WERI-Rb-1 (cell line): ENCODE measurements around the gene SPRED3.

ENCODE experiments used
- DNase-seq: peaks from one replicate; pipeline ENCODE4 v3.0.0-alpha.2; 2020
- H3K27ac ChIP-seq: fragments of 250-450 bp; sonication (Bioruptor Pico); 2 replicates; pipeline ENCODE4 v1.5.1; 2020; ENCODE audit warnings: mild to moderate bottlenecking, moderate library complexity
- H3K27me3 ChIP-seq: fragments of 250-450 bp; sonication (Bioruptor Pico); 2 replicates; pipeline ENCODE4 v1.5.1; 2021; ENCODE audit warnings: mild to moderate bottlenecking, low read depth, moderate library complexity; ENCODE audit not compliant: insufficient read depth, severe bottlenecking
- H3K36me3 ChIP-seq: fragments of 250-450 bp; sonication (Bioruptor Pico); 2 replicates; pipeline ENCODE4 v1.5.1; 2020; ENCODE audit warnings: mild to moderate bottlenecking, moderate library complexity
- H3K4me3 ChIP-seq: 2 replicates; pipeline ENCODE4 v1.5.1; 2011; ENCODE audit warnings: low read depth, mild to moderate bottlenecking, control low read depth, low read length
- H3K9me3 ChIP-seq: fragments of 250-450 bp; sonication (Bioruptor Pico); 2 replicates; pipeline ENCODE4 v1.5.1; 2021; ENCODE audit warnings: mild to moderate bottlenecking, moderate library complexity; ENCODE audit not compliant: severe bottlenecking
- CTCF ChIP-seq: IDR thresholded peaks from 2 replicates; pipeline ENCODE4 v1.5.1; 2011; ENCODE audit warnings: low read depth, mild to moderate bottlenecking, control low read depth, inconsistent platforms, low read length

The SPRED3 gene

DNA sequence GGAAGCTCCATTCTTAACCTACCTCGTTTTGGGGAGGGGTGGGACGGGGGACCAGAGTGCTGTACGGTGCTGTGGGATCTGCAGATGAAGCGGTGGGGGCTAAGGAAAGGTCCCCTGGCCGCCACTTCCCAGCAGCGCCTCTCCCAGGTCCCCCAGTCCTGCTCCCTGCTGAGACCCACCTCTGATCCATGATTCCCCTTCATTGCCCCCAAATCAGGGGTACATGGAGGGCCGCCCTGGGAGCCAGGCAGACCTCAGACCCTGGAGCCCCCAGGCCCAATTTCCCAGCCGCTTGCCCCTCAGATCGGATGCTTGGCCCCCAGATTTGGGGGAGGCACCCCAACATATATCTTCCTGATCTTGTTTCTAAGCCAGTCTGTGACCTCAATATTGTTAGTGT, 10.6 kb downstream of the SPRED3 start:
- DNase-seq: no peak
- H3K27me3 ChIP-seq: no peaks in the 10 kb centered on the region
- no peak for TF ChIP-seq CTCF
- no peaks in the 10 kb centered on the region for H3K36me3 ChIP-seq
- no peaks in the 10 kb centered on the region for H3K9me3 ChIP-seq
- H3K27ac ChIP-seq: no peak overlapping the region
- H3K4me3 ChIP-seq: no peak overlapping the region

- Histone ChIP-seq H3K27me3 (no peaks in the 10 kb centered on the region), H3K36me3 (no peaks in the 10 kb centered on the region), H3K27ac (no peak overlapping the region), H3K4me3 (no peak overlapping the region), H3K9me3 (no peaks in the 10 kb centered on the region)
- DNase-seq: no peak
- TF ChIP-seq CTCF: no peak
These were observed 11.0 kb downstream of the SPRED3 start for GRCh38 chr19:38399537-38399936.

GRCh38 chr19:38400361-38400760, 11.9 kb downstream of the SPRED3 start:
- no peak for TF ChIP-seq CTCF
- Histone ChIP-seq H3K36me3 (peaks cover 4% of the 10 kb centered on the region; the same call in 1 of the 2 replicates), H3K27me3 (no peaks in the 10 kb centered on the region), H3K9me3 (no peaks in the 10 kb centered on the region), H3K4me3 (no peak overlapping the region), H3K27ac (no peak overlapping the region)
- no peak for DNase-seq

- H3K4me3 ChIP-seq: no peak overlapping the region
- no peak for TF ChIP-seq CTCF
- DNase-seq: no peak
- H3K36me3 ChIP-seq: peaks cover 4% of the 10 kb centered on the region; the same call in 1 of the 2 replicates
- H3K9me3 ChIP-seq: no peaks in the 10 kb centered on the region
- H3K27ac ChIP-seq: no peak overlapping the region
- H3K27me3 ChIP-seq: no peaks in the 10 kb centered on the region
These were observed 12.7 kb downstream of the SPRED3 start for GRCh38 chr19:38401148-38401547.

- H3K36me3 ChIP-seq: peaks cover 8% of the 10 kb centered on the region
- no peak for TF ChIP-seq CTCF
- DNase-seq: no peak
- H3K27ac ChIP-seq: peak overlapping the region; percentile 50
- H3K4me3 ChIP-seq: peak overlapping the region; percentile 37
- no peaks in the 10 kb centered on the region for H3K9me3 ChIP-seq
- H3K27me3 ChIP-seq: no peaks in the 10 kb centered on the region
These were observed 14.1 kb downstream of the SPRED3 start for GRCh38 chr19:38402623-38402966.

GRCh38 chr19:38402967-38403674, 14.6 kb downstream of the SPRED3 start, which contains the start of gene FAM98C:
Gene FAM98C, plus strand, starts transcription at chr19:38403093. Its CDS starts 61 bp downstream, at chr19:38403154.
- DNase-seq: peak; percentile 96
- H3K4me3 ChIP-seq: peak within 1 kb of the TSS; percentile 70
- H3K27me3 ChIP-seq: no peaks in the 10 kb centered on the region
- H3K36me3 ChIP-seq: peaks cover 8% of the 10 kb centered on the region
- peak within 1 kb of the TSS; percentile 74 for H3K27ac ChIP-seq
- H3K9me3 ChIP-seq: no peaks in the 10 kb centered on the region
- peak; percentile 89 for TF ChIP-seq CTCF
